GM06990 (cell line): ENCODE results near the gene OTX1.

Experiments used
- DNase-seq: peaks from one replicate; pipeline ENCODE4 v3.0.0-alpha.2; 2011; ENCODE audit not compliant: insufficient read length; ENCODE audit errors: extremely low read depth
- H3K27me3 ChIP-seq: replicated peaks from 2 replicates; pipeline ENCODE4 v1.6.0; 2011; ENCODE audit warnings: low read length; ENCODE audit not compliant: control insufficient read depth, insufficient read depth
- H3K36me3 ChIP-seq: 2 replicates; pipeline ENCODE4 v1.5.1; 2011; ENCODE audit warnings: low read length; ENCODE audit not compliant: control insufficient read depth, insufficient read depth
- H3K4me3 ChIP-seq: replicated peaks from 2 replicates; pipeline ENCODE4 v1.5.1; 2011; ENCODE audit warnings: low read depth, mild to moderate bottlenecking, control low read depth, low read length
- TF ChIP-seq, protein P1 (sequence below): IDR thresholded peaks from 2 replicates; pipeline ENCODE4 v1.5.1; 2011; ENCODE audit warnings: low read length, control low read depth, mild to moderate bottlenecking, inconsistent platforms; ENCODE audit not compliant: insufficient read depth, poor library complexity, severe bottlenecking

OTX1 gene

GRCh38 chr2:63040586-63040985 is 10.0 kb upstream of the OTX1 start:
- no peak for DNase-seq
- TF ChIP-seq, protein P1, sequence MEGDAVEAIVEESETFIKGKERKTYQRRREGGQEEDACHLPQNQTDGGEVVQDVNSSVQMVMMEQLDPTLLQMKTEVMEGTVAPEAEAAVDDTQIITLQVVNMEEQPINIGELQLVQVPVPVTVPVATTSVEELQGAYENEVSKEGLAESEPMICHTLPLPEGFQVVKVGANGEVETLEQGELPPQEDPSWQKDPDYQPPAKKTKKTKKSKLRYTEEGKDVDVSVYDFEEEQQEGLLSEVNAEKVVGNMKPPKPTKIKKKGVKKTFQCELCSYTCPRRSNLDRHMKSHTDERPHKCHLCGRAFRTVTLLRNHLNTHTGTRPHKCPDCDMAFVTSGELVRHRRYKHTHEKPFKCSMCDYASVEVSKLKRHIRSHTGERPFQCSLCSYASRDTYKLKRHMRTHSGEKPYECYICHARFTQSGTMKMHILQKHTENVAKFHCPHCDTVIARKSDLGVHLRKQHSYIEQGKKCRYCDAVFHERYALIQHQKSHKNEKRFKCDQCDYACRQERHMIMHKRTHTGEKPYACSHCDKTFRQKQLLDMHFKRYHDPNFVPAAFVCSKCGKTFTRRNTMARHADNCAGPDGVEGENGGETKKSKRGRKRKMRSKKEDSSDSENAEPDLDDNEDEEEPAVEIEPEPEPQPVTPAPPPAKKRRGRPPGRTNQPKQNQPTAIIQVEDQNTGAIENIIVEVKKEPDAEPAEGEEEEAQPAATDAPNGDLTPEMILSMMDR: no peak
- Histone ChIP-seq H3K27me3 (no peaks in the 10 kb centered on the region), H3K4me3 (no peak overlapping the region), H3K36me3 (no peaks in the 10 kb centered on the region)

DNA sequence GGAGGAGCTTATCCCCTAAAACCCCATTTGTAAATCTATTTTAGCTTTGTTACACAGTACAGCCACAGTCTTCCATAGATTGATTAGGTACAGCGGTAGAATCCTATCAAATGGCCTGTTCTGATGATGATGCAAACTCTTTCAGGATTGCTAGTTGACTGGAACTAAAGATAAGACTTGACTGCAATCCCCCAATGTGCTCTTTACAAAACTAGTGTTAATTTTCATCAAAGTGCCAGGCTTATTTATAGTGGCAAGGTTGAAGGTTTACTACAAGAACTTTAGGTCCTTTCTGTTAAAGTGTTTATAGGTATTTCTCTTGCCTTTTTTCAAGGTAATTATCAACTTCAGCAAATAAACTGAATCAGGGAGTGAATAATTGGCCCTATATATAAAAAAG is 9.0 kb upstream of the OTX1 start:
- Histone ChIP-seq H3K27me3 (no peaks in the 10 kb centered on the region), H3K4me3 (no peak overlapping the region), H3K36me3 (no peaks in the 10 kb centered on the region)
- TF ChIP-seq, protein P1: no peak
- DNase-seq: no peak

GRCh38 chr2:63044362-63045327 is 6.0 kb upstream of the OTX1 start:
- Histone ChIP-seq H3K36me3 (no peaks in the 10 kb centered on the region), H3K4me3 (no peak overlapping the region), H3K27me3 (no peaks in the 10 kb centered on the region)
- TF ChIP-seq, protein P1: no peak
- DNase-seq: no peak

- no peaks in the 10 kb centered on the region for H3K27me3 ChIP-seq
- DNase-seq: no peak
- H3K36me3 ChIP-seq: no peaks in the 10 kb centered on the region
- TF ChIP-seq, protein P1: no peak
- no peak overlapping the region for H3K4me3 ChIP-seq
These were observed 4.1 kb upstream of the OTX1 start for GRCh38 chr2:63046552-63046951.

DNA sequence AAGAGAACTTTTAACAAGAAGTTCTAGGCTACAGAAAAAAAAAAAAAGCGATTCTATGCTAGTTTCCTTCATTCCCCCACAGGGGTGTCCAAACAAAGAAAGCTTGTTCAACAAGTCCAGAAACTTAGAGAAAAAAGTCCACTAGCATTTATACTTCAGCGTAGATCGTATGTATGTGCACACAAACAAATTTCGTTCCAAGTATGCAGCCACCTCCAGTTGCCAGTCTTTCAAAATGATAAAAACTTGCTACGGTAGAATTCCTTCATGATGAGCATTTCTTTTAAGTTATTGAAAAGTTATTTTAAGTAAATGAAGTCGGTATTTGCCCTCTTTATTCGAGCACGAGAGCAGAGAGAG is 3.7 kb upstream of the OTX1 start:
- no peak for DNase-seq
- TF ChIP-seq, protein P1: no peak
- Histone ChIP-seq H3K27me3 (no peaks in the 10 kb centered on the region), H3K4me3 (no peak overlapping the region), H3K36me3 (no peaks in the 10 kb centered on the region)
